Neutrophil (primary cell): ENCODE results near the gene PITX2.

Experiments used
- H3K27ac ChIP-seq: fragments of 200-600 bp; sonication (generic); 2 replicates; pipeline ENCODE4 v1.5.1; 2016; ENCODE audit warnings: mild to moderate bottlenecking, moderate library complexity
- H3K27me3 ChIP-seq: fragments of 200-600 bp; sonication (generic); 2 replicates; pipeline ENCODE4 v1.6.0; 2016; ENCODE audit warnings: mild to moderate bottlenecking
- H3K36me3 ChIP-seq: fragments of 200-600 bp; sonication (generic); 2 replicates; pipeline ENCODE4 v1.5.1; 2017
- H3K4me1 ChIP-seq, 2 experiments: fragments of 200-600 bp in 1 of 2; sonication (generic) in 1 of 2; 1 replicate in 1 of 2; 2 replicates in 1 of 2; pipeline versions ENCODE4 v1.5.1 to v1.6.1; 2013 to 2016; ENCODE audit warnings: low read depth in 1 of 2, low read length in 1 of 2, mild to moderate bottlenecking in 1 of 2, moderate library complexity in 1 of 2; ENCODE audit not compliant: control insufficient read depth in 1 of 2, insufficient read depth in 1 of 2
- H3K4me3 ChIP-seq, 2 experiments: fragments of 200-600 bp in 1 of 2; sonication (generic) in 1 of 2; 1 replicate in 1 of 2; 2 replicates in 1 of 2; pipeline ENCODE4 v1.5.1; 2013 to 2016; ENCODE audit warnings: low read depth in 1 of 2, low read length in 1 of 2, mild to moderate bottlenecking in 1 of 2, moderate library complexity in 1 of 2
- H3K9me3 ChIP-seq: fragments of 200-600 bp; sonication (generic); 2 replicates; pipeline ENCODE4 v1.5.1; 2016
- TF ChIP-seq, protein P1 (sequence below): fragments of 200-600 bp; sonication (generic); IDR thresholded peaks from 2 replicates; pipeline ENCODE4 v1.5.1; 2016; ENCODE audit warnings: antibody characterized with exemption

The PITX2 gene

DNA sequence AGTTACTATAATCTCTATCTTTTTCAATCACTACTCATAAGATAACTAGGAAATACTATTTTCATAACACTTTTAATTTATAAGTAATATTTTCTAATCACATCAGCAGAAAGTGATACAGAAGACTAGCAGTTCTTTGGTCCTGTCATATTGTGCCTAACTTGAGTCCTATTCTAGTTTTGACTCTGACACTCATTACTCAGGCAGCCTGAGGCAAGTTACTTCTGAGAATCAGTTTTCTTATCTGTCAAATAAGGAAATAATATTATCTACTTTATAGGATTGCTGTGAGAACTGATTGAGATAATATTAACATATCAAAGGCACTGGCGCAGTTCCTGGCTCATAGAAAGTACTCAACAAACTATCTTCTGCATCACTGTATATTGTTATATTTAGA lies 17.8 kb downstream of the PITX2 start:
- H3K9me3 ChIP-seq: no peaks in the 10 kb centered on the region
- TF ChIP-seq, protein P1, sequence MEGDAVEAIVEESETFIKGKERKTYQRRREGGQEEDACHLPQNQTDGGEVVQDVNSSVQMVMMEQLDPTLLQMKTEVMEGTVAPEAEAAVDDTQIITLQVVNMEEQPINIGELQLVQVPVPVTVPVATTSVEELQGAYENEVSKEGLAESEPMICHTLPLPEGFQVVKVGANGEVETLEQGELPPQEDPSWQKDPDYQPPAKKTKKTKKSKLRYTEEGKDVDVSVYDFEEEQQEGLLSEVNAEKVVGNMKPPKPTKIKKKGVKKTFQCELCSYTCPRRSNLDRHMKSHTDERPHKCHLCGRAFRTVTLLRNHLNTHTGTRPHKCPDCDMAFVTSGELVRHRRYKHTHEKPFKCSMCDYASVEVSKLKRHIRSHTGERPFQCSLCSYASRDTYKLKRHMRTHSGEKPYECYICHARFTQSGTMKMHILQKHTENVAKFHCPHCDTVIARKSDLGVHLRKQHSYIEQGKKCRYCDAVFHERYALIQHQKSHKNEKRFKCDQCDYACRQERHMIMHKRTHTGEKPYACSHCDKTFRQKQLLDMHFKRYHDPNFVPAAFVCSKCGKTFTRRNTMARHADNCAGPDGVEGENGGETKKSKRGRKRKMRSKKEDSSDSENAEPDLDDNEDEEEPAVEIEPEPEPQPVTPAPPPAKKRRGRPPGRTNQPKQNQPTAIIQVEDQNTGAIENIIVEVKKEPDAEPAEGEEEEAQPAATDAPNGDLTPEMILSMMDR: no peak
- H3K27me3 ChIP-seq: peaks cover 61% of the 10 kb centered on the region
- no peak overlapping the region for H3K27ac ChIP-seq
- no peaks in the 10 kb centered on the region for H3K36me3 ChIP-seq
- no peak overlapping the region for H3K4me3 ChIP-seq
- no peaks in the 10 kb centered on the region for H3K4me1 ChIP-seq

DNA sequence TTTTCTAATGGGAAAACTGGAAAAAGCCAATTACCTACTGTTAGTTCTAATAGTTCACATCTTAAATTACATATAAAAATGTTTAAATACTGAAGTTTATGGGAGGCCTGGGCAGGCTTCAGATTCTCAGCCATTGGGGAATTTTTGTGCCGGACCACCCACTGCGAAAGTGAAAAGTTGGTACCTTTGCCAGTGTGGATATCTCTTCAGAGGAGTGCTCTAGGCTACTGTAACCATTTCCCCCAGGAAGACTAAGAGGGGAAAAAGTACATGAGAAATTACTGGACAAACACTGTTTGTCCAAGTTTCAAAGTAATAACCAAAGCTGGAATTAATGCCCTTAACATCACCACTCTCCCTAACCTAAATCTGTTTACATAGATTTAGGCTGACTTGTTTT lies 20.8 kb downstream of the PITX2 start:
- no peak overlapping the region for H3K4me3 ChIP-seq

DNA sequence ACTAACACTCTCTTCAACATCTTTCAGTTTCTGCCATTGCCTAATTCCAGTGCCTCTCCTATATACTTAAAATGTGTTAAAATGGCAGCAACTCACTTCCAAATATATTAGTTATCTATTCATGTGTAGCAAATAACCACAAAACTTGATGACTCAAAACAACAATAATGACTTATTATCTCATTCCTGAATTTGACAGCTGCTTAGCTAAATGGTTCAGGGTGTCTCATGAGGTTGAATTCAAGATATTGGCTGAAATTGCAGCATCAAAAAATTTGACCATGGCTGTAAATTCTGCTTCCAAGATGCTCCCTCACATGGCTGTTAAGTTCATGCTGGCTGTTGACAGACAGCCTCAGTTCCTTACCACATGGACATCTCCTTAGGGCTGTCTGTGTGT lies 25.3 kb downstream of the PITX2 start:
- H3K4me1 ChIP-seq: no peaks in the 10 kb centered on the region
- H3K36me3 ChIP-seq: no peaks in the 10 kb centered on the region
- TF ChIP-seq, protein P1: no peak

More for the DNA sequence above, 20.8 kb downstream of the PITX2 start:
- H3K4me1 ChIP-seq: no peaks in the 10 kb centered on the region
- H3K9me3 ChIP-seq: no peaks in the 10 kb centered on the region
- H3K27me3 ChIP-seq: peaks cover 34% of the 10 kb centered on the region
- no peaks in the 10 kb centered on the region for H3K36me3 ChIP-seq
- no peak overlapping the region for H3K27ac ChIP-seq
- TF ChIP-seq, protein P1: no peak

DNA sequence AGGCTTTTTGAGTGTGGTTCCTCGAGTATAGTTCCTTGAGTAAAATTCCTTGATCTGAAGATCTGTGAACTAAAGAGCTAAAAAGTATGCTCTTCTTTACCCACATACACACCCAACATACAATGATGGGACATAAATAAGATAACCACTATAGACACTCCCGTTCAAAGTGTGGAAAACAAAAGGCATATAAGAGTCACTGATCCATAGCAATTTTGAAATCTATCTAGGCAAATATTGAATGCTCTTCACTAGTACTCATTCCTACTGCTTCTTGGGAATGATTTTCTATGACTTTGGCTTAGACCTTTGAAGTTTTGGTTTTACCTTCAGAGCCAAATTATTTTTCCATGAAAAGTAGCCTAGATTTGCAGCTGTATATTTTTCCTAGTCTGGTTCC lies 26.4 kb downstream of the PITX2 start:
- no peaks in the 10 kb centered on the region for H3K4me1 ChIP-seq
- TF ChIP-seq, protein P1: no peak

More for the DNA sequence above, 25.3 kb downstream of the PITX2 start:
- peaks cover 8% of the 10 kb centered on the region for H3K27me3 ChIP-seq
- no peaks in the 10 kb centered on the region for H3K9me3 ChIP-seq
- no peak overlapping the region for H3K4me3 ChIP-seq
- no peak overlapping the region for H3K27ac ChIP-seq

DNA sequence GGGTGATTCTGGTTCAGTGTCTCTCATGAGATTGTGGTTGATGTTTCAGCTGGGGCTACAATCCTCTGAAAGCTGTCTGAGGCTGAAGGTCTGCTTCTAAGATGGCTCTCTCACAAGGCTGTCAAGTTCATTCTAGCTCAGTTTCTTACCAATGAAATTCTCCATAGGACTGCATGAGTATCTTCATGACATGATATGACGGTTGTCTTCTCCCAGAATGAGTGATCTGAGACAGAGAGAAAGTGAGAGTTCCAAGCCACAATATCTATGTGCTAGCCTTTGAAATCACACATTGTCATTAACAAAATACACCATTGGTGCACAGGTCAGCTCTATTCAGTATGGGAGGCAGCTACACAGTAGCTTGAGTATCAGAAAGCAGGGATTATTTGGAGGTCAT lies 27.3 kb downstream of the PITX2 start:
- no peaks in the 10 kb centered on the region for H3K9me3 ChIP-seq

More for the DNA sequence above, 26.4 kb downstream of the PITX2 start:
- Histone ChIP-seq H3K9me3 (no peaks in the 10 kb centered on the region), H3K36me3 (no peaks in the 10 kb centered on the region), H3K27me3 (peaks cover 7% of the 10 kb centered on the region), H3K27ac (no peak overlapping the region), H3K4me3 (no peak overlapping the region)

More for the DNA sequence above, 27.3 kb downstream of the PITX2 start:
- Histone ChIP-seq H3K4me1 (no peaks in the 10 kb centered on the region), H3K4me3 (no peak overlapping the region), H3K36me3 (no peaks in the 10 kb centered on the region), H3K27me3 (peaks cover 3% of the 10 kb centered on the region), H3K27ac (no peak overlapping the region)
- TF ChIP-seq, protein P1: no peak
